GM12874 (cell line): ENCODE results near the gene FRMD3.

Experiments used
- CTCF ChIP-seq: IDR thresholded peaks from 2 replicates; pipeline ENCODE4 v1.5.1; 2011; ENCODE audit warnings: low read depth, mild to moderate bottlenecking, control low read depth, low read length, moderate library complexity; ENCODE audit not compliant: insufficient read depth

FRMD3 gene

GRCh38 chr9:83317244-83317643, 221.0 kb downstream of the FRMD3 start:
- TF ChIP-seq CTCF: no peak

- no peak for TF ChIP-seq CTCF
Measured at GRCh38 chr9:83315649-83316048, 222.6 kb downstream of the FRMD3 start.

- no peak for TF ChIP-seq CTCF
Measured at GRCh38 chr9:83313781-83314180, 224.4 kb downstream of the FRMD3 start.

GRCh38 chr9:83312537-83312936, 225.7 kb downstream of the FRMD3 start:
- TF ChIP-seq CTCF: no peak

GRCh38 chr9:83307066-83307724, 231.0 kb downstream of the FRMD3 start:
- TF ChIP-seq CTCF: no peak

GRCh38 chr9:83304686-83305085, 233.5 kb downstream of the FRMD3 start:
- TF ChIP-seq CTCF: no peak

GRCh38 chr9:83299571-83299970, 238.6 kb downstream of the FRMD3 start:
- TF ChIP-seq CTCF: no peak
